Measurements from ENCODE around the gene IL10RA.

GRCh38 chr11:117989351-117990102 lies 3.3 kb downstream of the IL10RA start:
- TF ChIP-seq CTCF (IDR thresholded peaks at IDR 0.05) (no peak), POLR2A (IDR thresholded peaks at IDR 0.05) (no peak)

All from adrenal gland (tissue), 5 donors.